GM20431 (cell line): ENCODE data around the gene ASTN2.

ENCODE experiments used
- in situ Hi-C: fragments of 300-500 bp; cut with MseI, MboI; formaldehyde crosslinking; loops from one replicate; pipeline ENCODE4 v1.15.0; 2020; ENCODE audit warnings: low sequenced_read_pairs; ENCODE audit not compliant: unreplicated experiment

The ASTN2 gene

GRCh38 chr9:116405321-116405720 is 1009.5 kb downstream of the ASTN2 start:
- in situ Hi-C loops = no loop called here

- in situ Hi-C loops = no loop called here
These were observed 1010.6 kb downstream of the ASTN2 start for GRCh38 chr9:116404228-116404627.

GRCh38 chr9:116403171-116403570 is 1011.7 kb downstream of the ASTN2 start:
- in situ Hi-C loops = no loop called here

- in situ Hi-C loops = no loop called here
These were observed 1019.2 kb downstream of the ASTN2 start for GRCh38 chr9:116395699-116396037.

- in situ Hi-C loops = no loop called here
These were observed 1019.8 kb downstream of the ASTN2 start for GRCh38 chr9:116394894-116395698.

- in situ Hi-C loops = no loop called here
These were observed 1020.8 kb downstream of the ASTN2 start for GRCh38 chr9:116394070-116394469.

- in situ Hi-C loops = no loop called here
These were observed 1021.7 kb downstream of the ASTN2 start for GRCh38 chr9:116393198-116393597.

- in situ Hi-C loops = no loop called here
These were observed 1023.5 kb downstream of the ASTN2 start for GRCh38 chr9:116391306-116391900.

GRCh38 chr9:116390303-116391228 is 1024.3 kb downstream of the ASTN2 start:
- in situ Hi-C loops = no loop called here

GRCh38 chr9:116389541-116390302 is 1025.1 kb downstream of the ASTN2 start:
- in situ Hi-C loops = no loop called here

- in situ Hi-C loops = no loop called here
These were observed 1026.7 kb downstream of the ASTN2 start for GRCh38 chr9:116387934-116388698.

GRCh38 chr9:116383936-116384335 is 1030.9 kb downstream of the ASTN2 start:
- in situ Hi-C loops = no loop called here

GRCh38 chr9:116383133-116383532 is 1031.7 kb downstream of the ASTN2 start:
- in situ Hi-C loops = no loop called here

- in situ Hi-C loops = no loop called here
These were observed 1032.8 kb downstream of the ASTN2 start for GRCh38 chr9:116382053-116382452.

- in situ Hi-C loops = no loop called here
These were observed 1033.5 kb downstream of the ASTN2 start for GRCh38 chr9:116381350-116381749.

- in situ Hi-C loops = no loop called here
These were observed 1034.3 kb downstream of the ASTN2 start for GRCh38 chr9:116380496-116380995.

- in situ Hi-C loops = no loop called here
These were observed 1035.0 kb downstream of the ASTN2 start for GRCh38 chr9:116379821-116380220.

- in situ Hi-C loops = no loop called here
These were observed 1036.0 kb downstream of the ASTN2 start for GRCh38 chr9:116378873-116379272.

- in situ Hi-C loops = no loop called here
These were observed 1037.6 kb downstream of the ASTN2 start for GRCh38 chr9:116377179-116377798.
